Embryonic facial prominence (tissue), 1 donor: ENCODE measurements around the gene PIGK.

Experiments used
- DNase-seq: peaks from one replicate; pipeline ENCODE4 v3.0.0-alpha.2; 2016; ENCODE audit errors: extremely low spot score

Gene PIGK

GRCh38 chr1:77096496-77097255 lies 122.6 kb downstream of the PIGK start:
- no peak for DNase-seq

- DNase-seq, result no peak
These were observed 124.0 kb downstream of the PIGK start for GRCh38 chr1:77095236-77095635.

GRCh38 chr1:77089756-77090155 lies 129.5 kb downstream of the PIGK start:
- DNase-seq, result no peak

- DNase-seq, result no peak
These were observed 134.1 kb downstream of the PIGK start for GRCh38 chr1:77085109-77085508.

GRCh38 chr1:77084457-77084856 lies 134.8 kb downstream of the PIGK start:
- DNase-seq, result no peak

GRCh38 chr1:77081834-77082233 lies 137.4 kb downstream of the PIGK start:
- no peak for DNase-seq

- no peak for DNase-seq
These were observed 142.5 kb downstream of the PIGK start for GRCh38 chr1:77076759-77077158.

GRCh38 chr1:77068013-77068412 lies 151.2 kb downstream of the PIGK start:
- DNase-seq, result no peak

- DNase-seq, result no peak
These were observed 153.4 kb downstream of the PIGK start for GRCh38 chr1:77065693-77066342.

- no peak for DNase-seq
These were observed 155.0 kb downstream of the PIGK start for GRCh38 chr1:77064246-77064645.

GRCh38 chr1:77063118-77063517 lies 156.1 kb downstream of the PIGK start:
- no peak for DNase-seq

GRCh38 chr1:77061162-77061561 lies 158.1 kb downstream of the PIGK start:
- no peak for DNase-seq

- DNase-seq, result no peak
These were observed 159.2 kb downstream of the PIGK start for GRCh38 chr1:77060000-77060399.

- DNase-seq, result no peak
These were observed 161.1 kb downstream of the PIGK start for GRCh38 chr1:77057994-77058585.

GRCh38 chr1:77056525-77056924 lies 162.7 kb downstream of the PIGK start:
- DNase-seq, result no peak

- DNase-seq, result no peak
These were observed 167.8 kb downstream of the PIGK start for GRCh38 chr1:77051425-77051824.

GRCh38 chr1:77048615-77049005 lies 170.6 kb downstream of the PIGK start:
- DNase-seq, result no peak

GRCh38 chr1:77047978-77048614 lies 171.1 kb downstream of the PIGK start:
- DNase-seq, result no peak

GRCh38 chr1:77047575-77047974 lies 171.7 kb downstream of the PIGK start:
- DNase-seq, result no peak

GRCh38 chr1:77044133-77044849 lies 174.9 kb downstream of the PIGK start:
- no peak for DNase-seq

- DNase-seq, result no peak
These were observed 178.4 kb downstream of the PIGK start for GRCh38 chr1:77040826-77041225.

- no peak for DNase-seq
These were observed 179.5 kb downstream of the PIGK start for GRCh38 chr1:77039739-77040138.
